ENCODE results near the gene PSTK.
A peak's percentile ranks its signal among the peaks of the same experiment; 100 is the strongest.

The PSTK gene, protein sequence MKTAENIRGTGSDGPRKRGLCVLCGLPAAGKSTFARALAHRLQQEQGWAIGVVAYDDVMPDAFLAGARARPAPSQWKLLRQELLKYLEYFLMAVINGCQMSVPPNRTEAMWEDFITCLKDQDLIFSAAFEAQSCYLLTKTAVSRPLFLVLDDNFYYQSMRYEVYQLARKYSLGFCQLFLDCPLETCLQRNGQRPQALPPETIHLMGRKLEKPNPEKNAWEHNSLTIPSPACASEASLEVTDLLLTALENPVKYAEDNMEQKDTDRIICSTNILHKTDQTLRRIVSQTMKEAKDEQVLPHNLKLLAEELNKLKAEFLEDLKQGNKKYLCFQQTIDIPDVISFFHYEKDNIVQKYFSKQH

DNA sequence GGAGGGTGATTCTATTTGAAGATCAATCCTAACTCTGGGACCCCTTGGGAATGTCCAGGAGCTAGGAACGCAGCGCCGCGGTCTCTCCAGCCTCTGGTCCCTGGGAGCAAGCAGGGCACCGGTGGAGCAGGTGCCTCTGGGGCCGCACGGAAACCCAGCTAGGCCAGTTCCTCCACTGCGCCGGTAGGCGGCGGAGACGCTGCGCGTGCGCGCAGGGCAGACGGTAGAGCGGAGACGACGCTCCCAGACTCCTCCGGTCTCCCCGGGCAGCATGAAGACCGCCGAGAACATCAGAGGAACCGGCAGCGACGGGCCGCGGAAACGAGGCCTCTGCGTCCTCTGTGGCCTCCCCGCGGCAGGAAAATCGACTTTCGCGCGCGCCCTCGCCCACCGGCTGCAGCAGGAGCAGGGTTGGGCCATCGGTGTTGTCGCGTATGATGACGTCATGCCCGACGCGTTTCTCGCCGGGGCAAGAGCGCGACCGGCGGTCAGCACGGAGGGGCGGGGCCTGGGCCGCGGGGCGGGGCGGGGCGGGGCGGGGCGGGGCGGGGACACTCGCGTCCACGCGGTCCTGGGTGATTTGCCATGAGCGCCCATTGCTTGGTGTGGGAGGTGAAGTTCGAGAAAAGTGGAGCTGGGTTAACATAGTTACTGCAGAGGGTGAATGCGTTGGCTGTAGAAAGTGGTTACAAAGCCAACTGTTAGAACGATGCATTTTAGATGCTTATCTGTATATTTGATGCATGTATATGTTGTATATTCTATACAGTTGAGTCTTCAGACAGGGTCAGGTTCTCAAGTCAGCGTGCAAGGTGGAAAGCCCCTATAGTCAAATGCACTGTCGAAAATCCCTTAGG, at the start of gene PSTK:
Gene PSTK, plus strand, starts transcription at position 193 of the 857 bp plus-strand sequence. Its CDS starts 79 bp downstream, at position 272.
- peak; percentile 92 for DNase-seq (ENCODE audit: low read depth)

DNA sequence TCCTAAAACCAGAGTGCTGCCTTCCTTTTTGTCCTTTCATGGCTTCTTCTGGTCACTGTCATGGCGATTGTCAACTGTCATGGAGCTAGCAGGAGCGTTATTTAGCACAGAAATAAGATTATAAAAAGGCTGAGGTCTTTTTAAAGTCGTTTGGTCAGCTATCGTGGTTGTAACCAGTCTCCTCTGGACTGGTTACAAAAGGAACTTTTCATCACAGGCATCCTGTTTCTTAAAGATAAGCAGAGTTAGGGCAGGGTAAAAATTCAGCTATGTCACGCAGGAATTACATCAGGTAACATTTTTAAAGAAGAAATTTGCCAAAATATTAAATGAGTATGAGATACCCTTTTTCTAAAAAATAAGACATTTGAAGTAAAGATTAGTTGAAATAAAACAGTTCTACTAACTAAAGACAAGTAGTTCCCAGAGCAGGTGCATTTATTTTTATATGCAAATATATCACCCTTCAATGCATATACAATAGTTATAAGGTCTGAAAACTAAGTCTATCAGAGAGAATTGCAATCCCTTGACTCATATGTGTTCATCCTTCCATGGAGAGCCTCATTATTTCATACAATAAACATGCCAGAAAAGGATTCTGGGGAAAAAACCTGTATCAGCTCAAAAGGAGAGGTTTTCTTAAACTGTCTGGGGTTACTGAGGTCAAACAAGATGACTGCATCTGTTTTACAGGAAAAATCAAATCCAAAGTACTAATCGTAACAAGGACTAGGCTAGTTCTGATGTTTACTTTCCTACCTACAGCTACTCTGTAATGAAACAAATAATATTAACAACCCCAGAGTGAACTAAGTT, 48.9 kb upstream of the PSTK start:
- DNase-seq (ENCODE audit: low read depth), result peak; percentile 18

DNA sequence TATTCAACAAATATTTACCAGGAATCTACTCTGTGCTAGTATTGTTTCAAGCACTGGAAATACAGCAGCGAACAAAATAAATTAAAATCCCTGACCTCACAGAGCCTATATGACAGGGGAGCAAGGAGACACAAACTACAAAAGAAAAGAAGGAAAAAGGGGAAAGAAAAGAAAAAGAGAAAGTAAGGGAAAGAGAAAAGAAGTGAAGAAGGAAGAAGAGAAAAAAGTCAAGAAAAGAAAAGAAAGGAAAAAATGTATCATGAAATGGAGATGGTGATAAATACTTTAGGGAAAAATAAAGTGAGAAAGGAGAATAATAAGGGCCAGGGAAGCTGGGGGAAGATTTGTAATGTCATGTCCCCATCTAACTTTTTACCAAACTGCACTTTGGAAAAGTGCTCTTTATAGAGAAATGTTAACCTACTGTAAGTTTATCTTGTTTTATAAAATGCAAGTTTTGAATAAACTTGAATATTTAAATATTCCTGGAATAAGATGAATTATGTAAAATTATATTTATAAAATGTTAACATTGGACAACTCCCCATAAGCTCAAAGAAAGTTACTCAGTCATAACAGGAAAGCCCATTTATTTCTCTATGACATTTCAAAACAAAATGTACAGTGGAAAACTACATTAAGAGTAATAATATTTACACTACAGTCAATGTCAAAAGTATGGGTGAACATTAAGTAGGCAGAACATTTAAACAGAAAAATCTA, 40.9 kb upstream of the PSTK start:
- DNase-seq (ENCODE audit: low read depth), result no peak

DNA sequence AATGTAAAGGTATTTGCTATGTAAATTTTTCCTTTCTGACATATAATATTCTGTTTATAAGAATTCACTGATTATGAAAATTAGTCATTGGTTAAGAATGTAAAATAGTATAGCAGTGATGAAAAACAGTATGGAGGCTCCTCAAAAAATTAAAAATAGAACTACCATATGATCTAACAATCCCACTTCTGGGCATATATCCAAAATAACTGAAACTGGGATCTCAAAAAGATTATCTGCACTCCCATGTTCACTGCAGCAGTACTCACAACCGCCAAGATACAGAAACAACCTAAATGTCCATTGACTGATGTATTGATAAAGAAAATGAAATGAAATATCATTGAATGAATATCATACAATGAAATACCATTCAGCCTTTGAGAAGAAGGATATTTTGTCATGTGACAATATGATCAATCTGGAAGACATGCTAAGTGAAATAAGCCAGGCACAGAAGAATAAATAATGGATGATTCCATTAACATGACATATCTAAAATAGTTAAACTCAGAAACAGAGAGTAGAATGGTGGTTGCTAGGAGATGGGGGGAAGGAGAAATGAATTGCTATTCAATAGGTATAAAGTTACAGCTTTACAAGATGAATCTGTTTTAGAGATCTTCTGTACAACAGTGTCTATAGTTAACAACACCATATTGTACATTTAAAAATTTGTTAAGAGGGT, 40.2 kb upstream of the PSTK start:
- DNase-seq (ENCODE audit: low read depth), result peak; percentile 81

DNA sequence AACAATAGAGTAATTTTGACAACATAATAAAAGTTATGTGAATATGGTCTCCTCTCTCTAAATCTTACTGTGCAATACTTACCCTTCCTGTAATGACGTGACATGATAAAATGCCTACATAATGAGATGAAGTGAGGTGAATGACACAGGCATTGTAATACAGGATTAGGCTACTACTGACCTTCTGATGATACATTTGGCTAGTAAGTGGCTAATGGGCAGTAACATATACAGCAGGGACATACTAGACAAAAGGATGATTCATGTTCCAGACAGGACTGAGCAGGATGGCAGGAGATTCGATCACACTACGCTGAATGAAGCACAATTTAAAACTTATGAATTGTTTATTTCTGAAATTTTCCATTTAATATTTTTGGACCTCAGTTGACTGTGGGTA, 30.9 kb upstream of the PSTK start:
- no peak for DNase-seq (ENCODE audit: low read depth)

DNA sequence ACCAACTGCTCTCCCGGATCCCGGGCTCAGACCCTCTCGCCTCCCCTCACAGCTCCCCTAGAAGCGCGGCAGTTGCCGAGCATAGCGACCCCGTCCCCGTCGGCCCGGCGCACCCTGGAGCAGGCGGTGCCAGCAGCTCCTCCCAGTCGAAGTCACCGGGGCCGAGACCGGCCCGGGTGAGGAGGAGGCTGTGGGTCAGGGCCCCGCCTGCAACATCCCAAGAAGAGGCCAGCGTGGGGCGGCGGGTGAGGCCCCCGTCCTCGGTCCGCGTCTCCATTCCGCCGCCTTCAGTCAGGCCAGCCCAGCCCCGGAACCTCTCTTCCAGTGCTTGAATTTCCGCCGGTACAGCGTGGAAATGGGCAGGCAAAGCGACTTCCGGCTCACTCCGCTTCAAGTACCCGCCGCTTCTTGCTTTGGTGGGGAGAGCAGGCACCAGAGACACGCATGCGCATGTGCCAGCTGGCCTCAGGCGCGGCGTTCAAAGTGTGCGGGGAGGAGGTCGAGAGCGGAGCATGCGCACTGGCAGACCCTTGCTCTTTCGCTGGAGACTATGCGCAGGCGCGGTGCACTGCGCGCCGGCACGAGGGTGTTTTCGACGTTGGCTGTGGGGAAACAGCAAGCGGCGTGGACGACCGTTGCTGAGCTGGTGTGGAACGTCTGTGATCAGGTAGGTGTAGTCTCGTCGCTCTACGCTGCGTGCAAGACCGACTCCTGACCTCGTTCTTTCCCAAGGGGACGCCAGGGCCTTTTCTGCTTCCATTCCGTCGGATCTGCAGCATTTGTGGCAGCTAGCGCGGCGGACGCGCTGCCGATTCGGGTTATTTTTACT, 26.1 kb upstream of the PSTK start, which contains the start of gene C10orf88:
Gene C10orf88, minus strand, starts transcription at position 326 of the 829 bp plus-strand sequence. Its CDS starts 49 bp downstream, at position 277.
- DNase-seq (ENCODE audit: low read depth), result peak; percentile 99

DNA sequence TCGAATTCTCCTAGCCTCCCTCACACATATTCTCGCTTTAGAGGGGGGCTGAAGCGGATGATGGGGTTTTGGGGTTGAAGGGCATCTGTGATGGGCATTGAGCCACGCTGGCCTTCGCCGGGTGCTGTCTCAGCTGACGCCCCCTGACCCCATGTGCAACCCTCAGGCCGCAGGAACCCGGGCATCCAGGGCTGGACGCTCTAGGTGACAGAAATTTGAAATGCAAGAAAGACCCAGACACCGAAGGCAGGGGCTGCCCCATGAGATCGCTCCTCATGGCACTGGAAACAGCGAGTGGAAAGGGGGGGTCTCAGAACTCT, 25.5 kb upstream of the PSTK start:
- DNase-seq (ENCODE audit: low read depth), result no peak

DNA sequence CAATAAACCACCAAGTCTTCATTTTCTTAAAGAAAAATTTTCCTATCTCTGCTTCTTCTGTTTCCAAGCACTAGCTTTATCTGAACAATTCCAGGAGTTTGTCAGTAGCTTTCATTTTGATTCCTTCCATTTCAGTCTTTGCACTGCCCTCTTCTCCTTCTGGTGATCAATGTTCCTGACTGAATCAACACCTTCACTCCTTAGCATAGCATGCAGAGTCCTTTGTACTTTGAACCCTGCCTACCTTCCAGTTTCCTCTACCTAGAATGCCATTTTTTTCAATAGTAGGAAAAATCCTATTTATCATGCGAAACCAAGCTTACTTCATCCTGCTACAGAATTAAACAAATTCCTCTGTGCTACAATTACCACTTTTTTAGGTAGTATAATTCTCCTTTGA, 24.3 kb upstream of the PSTK start:
- DNase-seq (ENCODE audit: low read depth), result no peak

DNA sequence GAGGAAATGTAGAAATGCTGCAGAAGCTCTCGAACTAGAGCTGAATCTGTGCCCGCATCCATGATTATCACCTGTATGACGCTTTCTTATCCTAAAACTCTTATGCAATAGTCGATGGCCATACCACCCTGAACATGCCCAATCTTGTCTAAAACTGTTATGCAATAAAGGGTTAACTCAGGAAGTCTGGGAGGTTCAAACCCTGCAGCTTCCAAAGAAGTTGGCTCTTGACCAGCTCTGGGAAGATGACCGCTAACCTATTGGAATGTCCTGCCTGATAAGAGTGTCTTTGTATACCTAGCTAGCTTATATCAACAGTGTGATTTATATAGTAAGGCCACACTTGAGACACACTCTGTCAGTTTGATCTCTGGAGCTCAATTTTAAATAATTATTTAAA, 22.7 kb upstream of the PSTK start:
- DNase-seq (ENCODE audit: low read depth), result no peak

DNA sequence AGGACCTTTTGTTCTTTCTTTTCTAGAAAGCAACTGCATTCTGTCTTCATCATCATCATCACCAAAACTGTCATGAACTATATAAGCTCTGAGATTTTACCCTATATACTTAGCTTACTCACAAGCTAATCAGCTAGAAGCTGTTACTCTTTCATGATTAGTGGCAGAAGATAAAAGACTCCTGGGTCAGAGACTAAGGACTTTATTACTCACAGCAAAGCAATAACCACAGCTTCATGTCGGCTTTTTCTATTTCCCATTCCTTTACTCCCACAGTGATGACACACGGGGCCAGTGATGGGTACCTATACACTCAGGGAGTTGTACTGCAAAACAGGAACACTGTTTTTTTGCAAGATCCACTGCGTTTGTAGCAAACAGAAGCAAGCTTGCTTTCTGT, 17.8 kb upstream of the PSTK start:
- no peak for DNase-seq (ENCODE audit: low read depth)

DNA sequence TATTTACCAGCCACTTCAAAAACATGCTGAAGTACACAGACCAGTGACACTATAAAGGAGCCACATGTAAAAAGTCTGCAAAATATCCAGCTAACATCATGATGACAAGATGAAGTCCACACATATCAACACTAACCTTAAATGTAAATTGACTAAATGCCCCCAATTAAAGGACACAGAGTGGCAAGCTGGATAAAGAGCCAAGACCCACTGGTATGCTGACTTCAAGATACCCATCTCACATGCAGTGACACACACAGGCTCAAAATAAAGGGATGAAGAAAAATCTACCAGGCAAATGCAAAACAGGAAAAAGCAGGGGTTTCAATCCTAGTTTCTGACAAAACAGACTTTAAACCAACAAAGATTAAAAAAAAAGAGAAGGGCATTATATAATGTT, 13.3 kb upstream of the PSTK start:
- no peak for DNase-seq (ENCODE audit: low read depth)

DNA sequence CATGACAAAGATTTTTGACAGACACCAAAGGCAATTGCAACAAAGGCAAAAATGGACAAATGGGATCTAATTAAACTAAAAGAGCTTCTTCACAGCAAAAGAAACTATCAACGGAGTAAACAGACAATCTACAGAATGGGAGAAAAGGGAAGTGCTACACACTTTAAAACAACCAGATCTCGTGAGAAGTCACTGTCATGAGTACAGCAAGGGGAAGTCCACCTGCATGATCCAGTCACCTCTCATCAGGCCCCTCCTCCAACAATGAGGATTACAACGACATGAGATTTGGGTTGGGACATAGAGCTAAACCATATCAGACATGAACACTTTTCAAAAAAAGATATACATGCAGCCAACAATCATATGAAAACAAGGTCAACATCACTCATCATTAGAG, 11.5 kb upstream of the PSTK start:
- no peak for DNase-seq (ENCODE audit: low read depth)

DNA sequence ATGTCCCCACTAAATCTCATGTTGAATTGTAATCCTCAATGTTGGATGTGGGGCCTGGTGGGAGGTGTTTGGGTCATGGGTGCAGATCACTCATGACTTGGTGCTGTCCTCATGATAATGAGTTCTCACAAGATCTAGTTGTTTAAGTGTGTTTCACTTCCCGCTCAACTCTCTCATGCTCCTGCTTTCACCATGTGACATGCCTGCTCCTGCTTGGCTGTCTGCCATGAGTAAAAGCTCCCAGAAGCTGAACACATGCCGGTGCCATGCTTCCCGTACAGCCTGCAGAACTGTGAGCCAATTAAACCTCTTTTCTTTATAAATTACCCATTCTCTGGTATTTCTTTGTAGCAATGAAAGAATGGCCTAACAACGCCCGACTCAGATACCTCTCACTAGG, 6.2 kb upstream of the PSTK start:
- peak; percentile 11 for DNase-seq (ENCODE audit: low read depth)

DNA sequence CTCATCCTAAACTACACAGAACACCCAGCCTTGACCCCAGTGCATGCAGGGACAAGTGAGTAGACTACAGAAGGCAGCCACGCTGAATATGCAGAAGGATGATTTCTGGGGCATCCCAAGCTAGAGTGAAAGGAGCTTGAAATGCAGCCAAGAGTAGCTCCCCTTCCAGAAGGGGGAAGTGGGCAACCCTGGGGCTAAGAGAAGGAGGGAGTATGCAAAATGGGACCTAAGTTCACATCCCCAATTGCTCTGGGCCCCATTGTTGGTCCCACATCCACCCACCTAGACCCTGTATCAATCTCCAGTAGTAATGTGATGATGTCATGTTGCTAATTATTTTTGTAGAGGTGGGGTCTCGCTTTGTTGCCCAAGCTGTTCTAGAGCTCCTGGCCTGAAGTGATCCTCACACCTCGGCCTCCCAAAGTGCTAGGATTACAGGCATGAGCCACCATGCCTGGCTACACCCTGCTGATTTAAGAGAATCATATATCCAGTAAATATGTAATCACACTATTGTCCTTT, 5.6 kb upstream of the PSTK start:
- no peak for DNase-seq (ENCODE audit: low read depth)

DNA sequence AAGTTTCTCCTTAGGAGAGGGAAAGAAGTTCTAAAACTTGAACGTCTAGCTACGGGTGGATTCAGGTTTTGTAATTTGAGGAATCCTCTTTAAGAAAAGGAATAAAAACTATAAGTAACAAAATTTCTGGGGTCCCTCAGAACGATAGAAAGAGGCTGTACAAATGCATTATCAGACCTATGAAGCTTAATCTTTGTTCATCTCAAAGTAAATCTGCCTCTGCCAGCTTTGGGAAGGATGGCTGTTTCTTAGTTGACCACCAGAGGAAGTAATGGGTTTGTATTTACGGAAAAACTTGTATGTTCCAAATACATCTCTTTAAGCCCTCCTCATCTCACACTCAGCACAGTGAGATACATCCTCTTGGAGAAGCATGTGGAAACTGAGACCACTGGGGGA, 864 bp downstream of the PSTK start:
- peak; percentile 49 for DNase-seq (ENCODE audit: low read depth)

DNA sequence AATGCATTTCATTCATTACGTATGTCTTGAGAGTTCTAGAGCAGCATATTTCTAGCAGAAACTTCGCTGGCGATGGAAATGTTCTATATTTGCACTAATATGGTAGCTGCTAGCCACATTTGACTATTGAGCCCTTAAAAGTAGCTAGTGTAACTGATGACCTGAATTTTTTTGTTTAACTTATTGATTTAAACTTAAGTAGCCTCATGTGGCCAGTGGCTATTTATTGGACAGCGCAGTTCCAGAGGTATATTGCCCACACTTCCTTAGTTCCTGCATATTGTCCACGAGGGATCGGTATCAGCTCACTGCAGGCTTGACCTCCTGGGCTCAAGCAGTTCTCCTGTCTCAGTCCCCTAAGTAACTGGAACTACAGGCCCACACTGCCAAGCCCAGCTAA, 3.7 kb downstream of the PSTK start:
- no peak for DNase-seq (ENCODE audit: low read depth)

DNA sequence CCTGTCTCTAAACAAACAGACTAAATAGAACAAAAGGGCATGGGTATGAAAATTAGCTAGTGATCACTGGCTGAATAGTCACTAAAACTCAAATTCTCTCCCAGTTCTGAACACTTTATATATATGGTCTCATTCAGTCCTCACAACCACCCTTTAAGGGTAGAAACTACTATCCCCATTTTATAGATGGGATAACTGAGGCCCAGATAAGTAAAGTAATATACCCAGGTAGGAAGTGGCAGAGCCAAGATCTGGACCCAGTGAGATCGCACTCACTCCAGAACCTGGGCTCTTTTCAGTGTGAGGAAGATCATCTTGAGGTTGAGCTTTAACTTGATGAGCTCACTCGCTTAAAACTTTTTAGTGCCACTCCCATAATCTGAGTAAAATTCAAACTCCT, 4.5 kb downstream of the PSTK start:
- DNase-seq (ENCODE audit: low read depth), result no peak

DNA sequence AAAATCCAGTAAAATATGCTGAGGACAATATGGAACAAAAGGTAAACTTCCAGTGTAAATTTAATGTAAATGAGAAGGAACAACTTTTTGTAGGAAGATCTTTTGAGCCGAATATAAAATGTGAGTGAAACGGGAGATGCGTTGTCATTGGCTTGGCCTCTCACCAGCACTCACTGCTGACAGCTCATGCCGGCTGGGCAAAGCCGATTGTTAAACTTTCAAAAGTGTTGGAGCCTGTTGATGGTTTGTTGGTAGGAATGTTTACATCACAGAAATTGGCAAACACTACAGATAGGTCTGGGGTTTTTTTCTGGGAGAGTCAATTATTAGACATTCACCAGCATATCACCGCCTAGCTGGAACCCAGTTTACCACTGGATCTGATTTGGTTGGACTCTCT, 6.1 kb downstream of the PSTK start:
- no peak for DNase-seq (ENCODE audit: low read depth)

DNA sequence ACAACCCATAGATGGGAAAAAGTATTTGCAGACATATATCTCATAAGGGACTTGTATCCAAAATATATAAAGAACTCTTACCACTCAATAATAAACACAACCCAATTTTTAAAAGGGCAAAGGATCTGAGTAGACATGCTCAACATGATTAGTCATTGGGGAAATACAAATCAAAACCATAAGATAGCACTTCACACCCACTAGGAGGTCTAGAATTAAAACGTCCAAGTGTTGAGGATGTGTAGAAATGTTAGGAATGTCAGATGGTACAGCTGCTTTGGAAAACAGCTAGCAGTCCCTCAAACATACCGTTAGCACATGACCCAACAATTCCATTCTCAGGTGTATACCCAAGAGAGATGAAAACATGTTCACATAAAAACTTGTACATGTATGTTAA, 8.3 kb downstream of the PSTK start:
- peak; percentile 42 for DNase-seq (ENCODE audit: low read depth)

DNA sequence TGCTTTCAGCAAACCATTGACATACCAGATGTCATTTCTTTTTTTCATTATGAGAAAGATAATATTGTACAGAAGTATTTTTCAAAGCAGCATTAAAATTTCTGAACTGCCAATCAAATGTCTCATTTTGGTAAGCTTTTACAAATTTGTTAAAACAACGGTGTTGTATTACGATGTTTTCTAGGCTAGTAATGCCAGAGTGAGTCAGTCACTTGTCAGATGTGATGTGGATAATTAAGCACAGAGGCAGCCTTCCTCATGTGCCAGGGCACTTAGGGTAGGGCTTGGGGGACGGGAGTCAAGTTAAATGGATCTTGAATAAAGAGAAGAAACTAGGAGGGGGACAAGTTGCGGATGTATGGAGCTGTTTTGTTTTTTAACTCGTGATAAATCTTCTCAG, 10.1 kb downstream of the PSTK start:
- peak; percentile 25 for DNase-seq (ENCODE audit: low read depth)
